Neural cell (in vitro differentiated cells): ENCODE results near the gene ONECUT3.

ENCODE experiments used
- CTCF ChIP-seq: fragments of 450-650 bp; IDR thresholded peaks from 2 replicates; pipeline ENCODE4 v1.5.1; 2014; ENCODE audit warnings: antibody characterized with exemption, mild to moderate bottlenecking, moderate library complexity; ENCODE audit not compliant: poor library complexity, severe bottlenecking
- EP300 ChIP-seq: fragments of 450-650 bp; conservative IDR thresholded peaks from 2 replicates; pipeline ENCODE4 v1.6.1; 2014; ENCODE audit warnings: antibody characterized with exemption, mild to moderate bottlenecking, moderate library complexity; ENCODE audit not compliant: poor library complexity, severe bottlenecking
- EZH2 ChIP-seq: fragments of 200-600, 300-800 bp; shearing (Covaris generic), sonication (generic); IDR thresholded peaks from 2 replicates; pipeline ENCODE4 v1.6.1; 2014; ENCODE audit warnings: antibody characterized with exemption, low read length, borderline replicate concordance, mild to moderate bottlenecking; ENCODE audit not compliant: insufficient read depth, poor library complexity, severe bottlenecking
- MXI1 ChIP-seq: fragments of 450-650 bp; conservative IDR thresholded peaks from 2 replicates; pipeline ENCODE4 v1.6.1; 2014; ENCODE audit warnings: antibody characterized with exemption, mild to moderate bottlenecking; ENCODE audit not compliant: poor library complexity, severe bottlenecking
- POLR2AphosphoS5 ChIP-seq: IDR thresholded peaks from 2 replicates; pipeline ENCODE4 v1.6.1; 2012
- RAD21 ChIP-seq: fragments of 450-650 bp; conservative IDR thresholded peaks from 2 replicates; pipeline ENCODE4 v1.6.1; 2014; ENCODE audit warnings: antibody characterized with exemption, mild to moderate bottlenecking, moderate library complexity
- REST ChIP-seq: IDR thresholded peaks from 2 replicates; pipeline ENCODE4 v1.6.1; 2012; ENCODE audit warnings: borderline replicate concordance
- SMC3 ChIP-seq: fragments of 450-650 bp; conservative IDR thresholded peaks from 2 replicates; pipeline ENCODE4 v1.6.1; 2014; ENCODE audit warnings: antibody characterized with exemption, mild to moderate bottlenecking, moderate library complexity; ENCODE audit not compliant: poor library complexity
- TAF1 ChIP-seq: IDR thresholded peaks from 2 replicates; pipeline ENCODE4 v1.6.1; 2012; ENCODE audit warnings: low read depth

- TF ChIP-seq SMC3 (no peak), CTCF (no peak), POLR2AphosphoS5 (no peak), EZH2 (no peak), EP300 (no peak), TAF1 (no peak), REST (no peak), RAD21 (no peak), MXI1 (no peak)
Measured at GRCh38 chr19:1715540-1715939, 37.8 kb upstream of the ONECUT3 start.
